Panc1 (cell line): ENCODE measurements around the gene CCDC154. TPM values are rescaled to one million over a fixed set of nuclear protein-coding genes. Genes with fewer than 3 reads are reported as not detected.
A peak's percentile ranks its signal among the peaks of the same experiment; 100 is the strongest.

ENCODE experiments used
- ATAC-seq: fragments of 200-7000 bp; cut with Tn5 transposase; 2 replicates; pipeline ENCODE4 v1.9.1; 2020; ENCODE audit warnings: mild to moderate bottlenecking, moderate library complexity
- BruUV-seq: library from RNA; stranded (reverse); fragments of 400-500 nt; replicated peaks from 2 replicates; lab custom pipeline; 2021; lab: Mats Ljungman, UMichigan
- CTCF ChIA-PET: fragments of 300-600 bp; sonication (Branson Sonifier 250); formaldehyde crosslinking; loops from one replicate; lab custom pipeline; 2022; ENCODE audit warnings: antibody characterized with exemption; lab: Charles Lee
- POLR2A ChIA-PET: fragments of 300-600 bp; sonication (Branson Sonifier 250); formaldehyde crosslinking; loops from one replicate; lab custom pipeline; 2022; ENCODE audit warnings: antibody characterized with exemption; lab: Charles Lee
- DNase-seq: peaks from one replicate; pipeline ENCODE4 v3.0.0-alpha.2; 2010; ENCODE audit warnings: low read depth, low spot score
- H3K27ac ChIP-seq: 2 replicates; pipeline ENCODE4 v1.5.1; 2011; ENCODE audit warnings: mild to moderate bottlenecking, low read length, inconsistent platforms
- H3K27me3 ChIP-seq: fragments of 200-500 bp; sonication (Bioruptor generic); 2 replicates; pipeline ENCODE4 v1.6.0; 2014; ENCODE audit warnings: low read length, inconsistent platforms; ENCODE audit not compliant: control insufficient read depth, insufficient read depth
- H3K36me3 ChIP-seq: fragments of 200-500 bp; sonication (Bioruptor generic); 2 replicates; pipeline ENCODE4 v1.5.1; 2014; ENCODE audit warnings: inconsistent platforms, mild to moderate bottlenecking, low read length, moderate library complexity; ENCODE audit not compliant: control insufficient read depth, insufficient read depth
- H3K4me1 ChIP-seq: 2 replicates; pipeline ENCODE4 v1.5.1; 2011; ENCODE audit warnings: inconsistent platforms, mild to moderate bottlenecking, low read length, moderate library complexity; ENCODE audit not compliant: control insufficient read depth, insufficient read depth
- H3K4me3 ChIP-seq, 2 experiments: 2 replicates each; pipeline ENCODE4 v1.5.1; 2011 to 2012; ENCODE audit warnings: low read depth in 2 of 2, low read length in 2 of 2, mild to moderate bottlenecking in 2 of 2, inconsistent platforms in 1 of 2, moderate library complexity in 1 of 2
- H3K9me3 ChIP-seq: fragments of 200-500 bp; sonication (Bioruptor generic); 2 replicates; pipeline ENCODE4 v1.5.1; 2014; ENCODE audit warnings: low read depth, mild to moderate bottlenecking, inconsistent platforms, low read length, moderate library complexity; ENCODE audit not compliant: control insufficient read depth, insufficient read depth
- CTCF ChIP-seq: fragments of 450-650 bp; IDR thresholded peaks from 2 replicates; pipeline ENCODE4 v1.5.1; 2017; ENCODE audit warnings: mild to moderate bottlenecking
- POLR2AphosphoS5 ChIP-seq: IDR thresholded peaks from 2 replicates; pipeline ENCODE4 v1.6.1; 2012; ENCODE audit warnings: mild to moderate bottlenecking, low read depth, low read length, moderate library complexity
- SIN3A ChIP-seq: IDR thresholded peaks from 2 replicates; pipeline ENCODE4 v1.6.1; 2012; ENCODE audit warnings: low read depth, mild to moderate bottlenecking, low read length, moderate library complexity, borderline replicate concordance; ENCODE audit not compliant: insufficient read depth
- TCF7L2 ChIP-seq: IDR thresholded peaks from 2 replicates; pipeline ENCODE4 v1.6.1; 2011; ENCODE audit warnings: mild to moderate bottlenecking, low read depth, low read length, inconsistent platforms
- in situ Hi-C: cut with HindIII; loops from 2 replicates; pipeline ENCODE4 v1.10.0; 2016; ENCODE audit warnings: low sequenced_read_pairs, low pct_unique_long_range_greater_than_20kb
- intact Hi-C: fragments of 100-400 bp; cut with micrococcal nuclease; formaldehyde crosslinking; loops from one replicate; pipeline ENCODE4 v1.10.0; 2022; ENCODE audit not compliant: unreplicated experiment
- total RNA-seq: library from RNA; stranded (reverse); gene quantifications from one replicate; pipeline ENCODE4 v1.2.1, GENCODE V29; 2021; ENCODE audit not compliant: unreplicated experiment
- TF ChIP-seq, protein P1 (sequence below), 2 experiments: IDR thresholded peaks; 2 replicates each; pipeline ENCODE4 v1.6.1; 2011 to 2012; ENCODE audit warnings: low read depth in 2 of 2, control low read depth in 1 of 2, low read length in 1 of 2, mild to moderate bottlenecking in 1 of 2, moderate library complexity in 1 of 2; ENCODE audit not compliant: insufficient read depth in 1 of 2

Gene CCDC154
- total RNA-seq, 1 experiment from 2014 or later, result 2.0 TPM

- TF ChIP-seq POLR2AphosphoS5, result no peak
- TF ChIP-seq SIN3A, result no peak
- TF ChIP-seq TCF7L2, result no peak; the same call in 1 of the 2 replicates
- no peak for TF ChIP-seq CTCF
- TF ChIP-seq, protein P1, sequence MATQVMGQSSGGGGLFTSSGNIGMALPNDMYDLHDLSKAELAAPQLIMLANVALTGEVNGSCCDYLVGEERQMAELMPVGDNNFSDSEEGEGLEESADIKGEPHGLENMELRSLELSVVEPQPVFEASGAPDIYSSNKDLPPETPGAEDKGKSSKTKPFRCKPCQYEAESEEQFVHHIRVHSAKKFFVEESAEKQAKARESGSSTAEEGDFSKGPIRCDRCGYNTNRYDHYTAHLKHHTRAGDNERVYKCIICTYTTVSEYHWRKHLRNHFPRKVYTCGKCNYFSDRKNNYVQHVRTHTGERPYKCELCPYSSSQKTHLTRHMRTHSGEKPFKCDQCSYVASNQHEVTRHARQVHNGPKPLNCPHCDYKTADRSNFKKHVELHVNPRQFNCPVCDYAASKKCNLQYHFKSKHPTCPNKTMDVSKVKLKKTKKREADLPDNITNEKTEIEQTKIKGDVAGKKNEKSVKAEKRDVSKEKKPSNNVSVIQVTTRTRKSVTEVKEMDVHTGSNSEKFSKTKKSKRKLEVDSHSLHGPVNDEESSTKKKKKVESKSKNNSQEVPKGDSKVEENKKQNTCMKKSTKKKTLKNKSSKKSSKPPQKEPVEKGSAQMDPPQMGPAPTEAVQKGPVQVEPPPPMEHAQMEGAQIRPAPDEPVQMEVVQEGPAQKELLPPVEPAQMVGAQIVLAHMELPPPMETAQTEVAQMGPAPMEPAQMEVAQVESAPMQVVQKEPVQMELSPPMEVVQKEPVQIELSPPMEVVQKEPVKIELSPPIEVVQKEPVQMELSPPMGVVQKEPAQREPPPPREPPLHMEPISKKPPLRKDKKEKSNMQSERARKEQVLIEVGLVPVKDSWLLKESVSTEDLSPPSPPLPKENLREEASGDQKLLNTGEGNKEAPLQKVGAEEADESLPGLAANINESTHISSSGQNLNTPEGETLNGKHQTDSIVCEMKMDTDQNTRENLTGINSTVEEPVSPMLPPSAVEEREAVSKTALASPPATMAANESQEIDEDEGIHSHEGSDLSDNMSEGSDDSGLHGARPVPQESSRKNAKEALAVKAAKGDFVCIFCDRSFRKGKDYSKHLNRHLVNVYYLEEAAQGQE (IDR thresholded peaks at IDR 0.05; ENCODE audit: insufficient read depth in 1 of 2, low read depth in 2 of 2, low read length in 1 of 2), result no peak
- intact Hi-C loops (no loop called here), in situ Hi-C loops (no loop called here)
- Histone ChIP-seq H3K36me3 (no peaks in the 10 kb centered on the region), H3K4me3 (peak overlapping the region; percentile 61 to 74), H3K27me3 (no peaks in the 10 kb centered on the region), H3K27ac (peak overlapping the region; percentile 14), H3K4me1 (no peaks in the 10 kb centered on the region), H3K9me3 (no peaks in the 10 kb centered on the region)
- no TSS peak for BruUV-seq
- ChIA-PET POLR2A (interaction anchor here (0.5 to 0.6 kb wide), 2 partner anchors 47 to 386 kb away, joined by 3 to 15 read pairs; no protein-coding TSS in a partner anchor), CTCF (no interaction called here)
- DNase-seq, result no peak
- peak; percentile 94 for ATAC-seq
These were observed 36.1 kb downstream of the CCDC154 start for GRCh38 chr16:1408171-1408837.

DNA sequence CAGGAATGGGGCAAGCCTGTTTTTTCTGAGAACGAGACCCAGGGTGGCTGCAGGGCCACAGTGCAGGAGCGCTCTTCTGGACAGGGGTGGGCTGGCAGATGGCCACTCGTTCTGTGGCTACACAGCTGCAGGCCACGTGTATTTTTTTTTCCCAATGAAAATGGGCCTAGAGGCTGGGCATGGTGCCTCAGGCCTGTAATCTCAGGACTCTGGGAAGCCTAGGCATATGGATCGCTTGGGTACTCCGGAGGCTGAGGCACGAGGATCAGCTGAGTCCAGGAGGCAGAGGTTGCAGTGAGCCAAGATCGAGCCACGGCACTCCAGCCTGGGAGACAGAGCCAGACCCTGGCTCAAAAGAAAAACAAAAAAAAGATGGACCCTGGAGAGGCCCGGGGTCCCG lies 36.6 kb downstream of the CCDC154 start:
- H3K9me3 ChIP-seq, result no peaks in the 10 kb centered on the region
- intact Hi-C loops, result no loop called here
- ATAC-seq (peak; percentile 67), DNase-seq (no peak)
- H3K27ac ChIP-seq, result no peak overlapping the region
- H3K4me3 ChIP-seq, result peak overlapping the region; percentile 61 to 74
- POLR2A ChIA-PET, result interaction anchor here (0.6 kb wide), 1 partner anchor 386 kb away, joined by 3 read pairs; no protein-coding TSS in a partner anchor
- no peak for TF ChIP-seq SIN3A
- TF ChIP-seq CTCF, result no peak
- TF ChIP-seq, protein P1 (IDR thresholded peaks at IDR 0.05; ENCODE audit: insufficient read depth in 1 of 2, low read depth in 2 of 2, low read length in 1 of 2), result no peak
- TF ChIP-seq TCF7L2, result no peak
- TF ChIP-seq POLR2AphosphoS5, result no peak
- no peaks in the 10 kb centered on the region for H3K27me3 ChIP-seq
- CTCF ChIA-PET, result interaction anchor here (0.7 kb wide), 1 partner anchor 23 kb away, joined by 3 read pairs; the partner anchor contains the start of gene PERCC1
- BruUV-seq, result no TSS peak
- in situ Hi-C loops, result no loop called here
- no peaks in the 10 kb centered on the region for H3K4me1 ChIP-seq
- H3K36me3 ChIP-seq, result no peaks in the 10 kb centered on the region
